Tibial artery (tissue), 4 donors: ENCODE data around the gene ZDHHC11.

ENCODE experiments used
- DNase-seq, 2 donors: peaks; one replicate each; pipeline ENCODE4 v3.0.0-alpha.2; 2019
- H3K27ac ChIP-seq, 2 donors: fragments of 200-600 bp; sonication (generic) in 1 of 2; 1 replicate in 1 of 2; 2 replicates in 1 of 2; pipeline ENCODE4 v1.5.1; 2018 to 2019; ENCODE audit warnings: mild to moderate bottlenecking in 1 of 2
- H3K27me3 ChIP-seq, 2 donors: fragments of 200-600 bp; sonication (generic) in 1 of 2; one replicate each; pipeline versions ENCODE4 v1.5.1 to v1.6.0; 2016 to 2019
- H3K36me3 ChIP-seq, 3 donors: fragments of 200-600 bp; sonication (generic) in 2 of 3; one replicate each; pipeline ENCODE4 v1.5.1; 2016 to 2019; ENCODE audit warnings: mild to moderate bottlenecking in 2 of 3
- H3K4me1 ChIP-seq, 4 donors: fragments of 200-600 bp; sonication (generic) in 2 of 4; 1 replicate in 3 of 4; 2 replicates in 1 of 4; pipeline ENCODE4 v1.5.1; 2016 to 2019
- H3K4me3 ChIP-seq, 2 donors: fragments of 200-600 bp; sonication (generic) in 1 of 2; 1 replicate in 1 of 2; 2 replicates in 1 of 2; pipeline ENCODE4 v1.5.1; 2018 to 2019; ENCODE audit warnings: mild to moderate bottlenecking in 2 of 2
- H3K9me3 ChIP-seq, 3 donors: fragments of 200-600 bp; sonication (generic) in 1 of 3; one replicate each; pipeline ENCODE4 v1.5.1; 2016 to 2019
- CTCF ChIP-seq, 2 experiments: fragments of 200-600 bp in 1 of 2; fragments of 450-650 bp in 1 of 2; IDR thresholded peaks; one replicate each; pipeline ENCODE4 v1.5.1; 2017 to 2019; ENCODE audit warnings: antibody characterized with exemption in 2 of 2, mild to moderate bottlenecking in 1 of 2, moderate library complexity in 1 of 2
- intact Hi-C: fragments of 100-400 bp; cut with DNase I; formaldehyde crosslinking; loops from one replicate; pipeline ENCODE4 v1.15.0; 2023; ENCODE audit warnings: low total_unique reads

The ZDHHC11 gene

GRCh38 chr5:891117-891836, 40.5 kb upstream of the ZDHHC11 start:
- peaks cover 0 to 28% (median 19%) of the 10 kb centered on the region in 4 donors for H3K4me1 ChIP-seq
- no peak for TF ChIP-seq CTCF (IDR thresholded peaks at IDR 0.05)
- no peak for DNase-seq
- H3K9me3 ChIP-seq = no peaks in the 10 kb centered on the region
- H3K27me3 ChIP-seq = no peaks in the 10 kb centered on the region
- peak overlapping the region in 1 of 2 donors; percentile 84 for H3K27ac ChIP-seq
- intact Hi-C loops = no loop called here
- peak overlapping the region; percentile 77 to 80 for H3K4me3 ChIP-seq
- H3K36me3 ChIP-seq = peaks cover 37 to 51% (median 39%) of the 10 kb centered on the region in 3 donors

GRCh38 chr5:889075-889710, 38.4 kb upstream of the ZDHHC11 start:
- no peaks in the 10 kb centered on the region for H3K9me3 ChIP-seq
- no peak for TF ChIP-seq CTCF (IDR thresholded peaks at IDR 0.05)
- H3K4me3 ChIP-seq = no peak overlapping the region
- H3K4me1 ChIP-seq = peaks cover 0 to 28% (median 19%) of the 10 kb centered on the region in 4 donors
- H3K27ac ChIP-seq = no peak overlapping the region
- no peaks in the 10 kb centered on the region for H3K27me3 ChIP-seq
- H3K36me3 ChIP-seq = peaks cover 58 to 71% (median 59%) of the 10 kb centered on the region in 3 donors
- DNase-seq = no peak
- intact Hi-C loops = no loop called here

- intact Hi-C loops = no loop called here
- Histone ChIP-seq H3K27me3 (no peaks in the 10 kb centered on the region), H3K4me3 (no peak overlapping the region), H3K36me3 (peaks cover 63 to 77% (median 64%) of the 10 kb centered on the region in 3 donors), H3K4me1 (peaks cover 0 to 28% (median 19%) of the 10 kb centered on the region in 4 donors), H3K27ac (no peak overlapping the region), H3K9me3 (no peaks in the 10 kb centered on the region)
- no peak for TF ChIP-seq CTCF (IDR thresholded peaks at IDR 0.05)
- no peak for DNase-seq
These were observed 37.9 kb upstream of the ZDHHC11 start for GRCh38 chr5:888638-889035.

GRCh38 chr5:887947-888637, 37.3 kb upstream of the ZDHHC11 start:
- Histone ChIP-seq H3K27ac (no peak overlapping the region), H3K36me3 (peaks cover 69 to 82% (median 70%) of the 10 kb centered on the region in 3 donors), H3K4me3 (no peak overlapping the region), H3K9me3 (no peaks in the 10 kb centered on the region), H3K27me3 (no peaks in the 10 kb centered on the region), H3K4me1 (peaks cover 0 to 23% (median 14%) of the 10 kb centered on the region in 4 donors)
- TF ChIP-seq CTCF (IDR thresholded peaks at IDR 0.05) = no peak
- intact Hi-C loops = no loop called here
- DNase-seq = no peak

DNA sequence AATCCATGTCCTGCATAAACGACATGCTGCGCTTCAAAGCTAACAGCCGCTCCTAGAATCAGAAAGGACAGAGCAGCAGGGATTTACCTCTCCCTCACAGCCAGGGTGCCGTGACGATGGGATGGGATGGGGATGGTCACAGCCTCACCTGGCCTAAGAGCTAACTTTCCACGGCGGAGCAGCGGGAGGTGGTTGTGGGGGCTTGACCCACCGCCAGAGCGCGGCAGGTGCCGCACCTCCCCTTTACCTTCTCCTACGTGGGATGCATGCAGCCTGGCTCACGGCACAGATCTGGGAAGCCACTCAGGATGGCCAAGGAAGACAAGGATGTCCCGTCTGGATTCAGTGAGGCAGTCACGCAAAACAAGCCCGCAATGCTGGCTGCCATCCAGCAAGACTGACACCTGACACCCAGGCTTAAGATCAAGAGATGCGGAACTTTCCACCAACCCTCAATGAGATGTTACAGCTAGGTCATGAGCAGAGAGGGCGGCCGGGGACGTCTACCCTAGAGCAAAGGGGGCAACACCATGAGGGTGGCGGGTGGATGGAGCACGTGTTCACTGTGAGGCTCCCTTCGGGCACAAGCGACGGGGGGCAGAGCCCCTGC, 36.0 kb upstream of the ZDHHC11 start:
- Histone ChIP-seq H3K36me3 (peaks cover 76 to 95% (median 81%) of the 10 kb centered on the region in 3 donors), H3K9me3 (no peaks in the 10 kb centered on the region), H3K27me3 (no peaks in the 10 kb centered on the region), H3K4me3 (no peak overlapping the region), H3K4me1 (peaks cover 0 to 15% (median 10%) of the 10 kb centered on the region in 4 donors), H3K27ac (no peak overlapping the region)
- intact Hi-C loops = no loop called here
- no peak for DNase-seq
- TF ChIP-seq CTCF (IDR thresholded peaks at IDR 0.05) = no peak
